OCI-LY7 (cell line): ENCODE results near the gene STK4.

Experiments used
- CTCF ChIP-seq: fragments of 200-600 bp; sonication (generic); conservative IDR thresholded peaks from 2 replicates; pipeline ENCODE4 v1.5.1; 2014; ENCODE audit warnings: mild to moderate bottlenecking, antibody characterized with exemption, low read length, moderate library complexity, mixed read lengths
- EZH2phosphoT487 ChIP-seq: fragments of 200-600 bp; sonication (generic); IDR thresholded peaks from 2 replicates; pipeline ENCODE4 v1.6.1; 2018; ENCODE audit warnings: low read depth, borderline replicate concordance, mild to moderate bottlenecking, mixed run types, antibody characterized with exemption, low read length, moderate library complexity, mixed read lengths

- TF ChIP-seq CTCF (no peak), EZH2phosphoT487 (no peak)
These were observed 37.7 kb upstream of the STK4 start for GRCh38 chr20:44928595-44928994.
